Measurements from ENCODE around the gene PSME3IP1. TPM values are rescaled to one million over a fixed set of nuclear protein-coding genes. Genes with fewer than 3 reads are reported as not detected.
A peak's percentile ranks its signal among the peaks of the same experiment; 100 is the strongest.

PSME3IP1 gene
- total RNA-seq, 1 donor from 2014 or later: 94.4 TPM

- DNase-seq (ENCODE audit: extremely low spot score, unreplicated experiment): no peak
- Mint-ChIP-seq H3K27ac (no peak overlapping the region), H3K36me3 (peaks cover 10% of the 10 kb centered on the region), H3K4me1 (ENCODE audit: unreplicated experiment) (peaks cover 4% of the 10 kb centered on the region), H3K4me3 (no peak overlapping the region), H3K9me3 (no peaks in the 10 kb centered on the region), H3K27me3 (no peaks in the 10 kb centered on the region)
- TF ChIP-seq CTCF (conservative IDR thresholded peaks at IDR 0.05): no peak
Observed at GRCh38 chr16:57172721-57173290, 13.0 kb downstream of the PSME3IP1 start.

GRCh38 chr16:57169327-57169726 is 16.5 kb downstream of the PSME3IP1 start:
- Mint-ChIP-seq H3K4me1 (ENCODE audit: unreplicated experiment) (peaks cover 16% of the 10 kb centered on the region), H3K36me3 (peaks cover 16% of the 10 kb centered on the region), H3K9me3 (no peaks in the 10 kb centered on the region), H3K27ac (no peak overlapping the region), H3K27me3 (no peaks in the 10 kb centered on the region), H3K4me3 (no peak overlapping the region)
- TF ChIP-seq CTCF (conservative IDR thresholded peaks at IDR 0.05): no peak
- DNase-seq (ENCODE audit: extremely low spot score, unreplicated experiment): no peak

- Mint-ChIP-seq H3K27me3 (no peaks in the 10 kb centered on the region), H3K4me1 (ENCODE audit: unreplicated experiment) (peaks cover 16% of the 10 kb centered on the region), H3K27ac (no peak overlapping the region), H3K36me3 (peaks cover 21% of the 10 kb centered on the region), H3K9me3 (no peaks in the 10 kb centered on the region), H3K4me3 (no peak overlapping the region)
- no peak for DNase-seq (ENCODE audit: extremely low spot score, unreplicated experiment)
- TF ChIP-seq CTCF (conservative IDR thresholded peaks at IDR 0.05): peak; percentile 77
Observed at GRCh38 chr16:57167953-57168352, 17.9 kb downstream of the PSME3IP1 start.

GRCh38 chr16:57167538-57167937 is 18.3 kb downstream of the PSME3IP1 start:
- Mint-ChIP-seq H3K27me3 (no peaks in the 10 kb centered on the region), H3K36me3 (peaks cover 21% of the 10 kb centered on the region), H3K27ac (peak overlapping the region; percentile 68), H3K4me1 (ENCODE audit: unreplicated experiment) (peaks cover 16% of the 10 kb centered on the region), H3K4me3 (no peak overlapping the region), H3K9me3 (no peaks in the 10 kb centered on the region)
- no peak for TF ChIP-seq CTCF (conservative IDR thresholded peaks at IDR 0.05)
- no peak for DNase-seq (ENCODE audit: extremely low spot score, unreplicated experiment)

GRCh38 chr16:57166951-57167350 is 18.9 kb downstream of the PSME3IP1 start:
- H3K27me3 Mint-ChIP-seq: no peaks in the 10 kb centered on the region
- H3K4me1 Mint-ChIP-seq (ENCODE audit: unreplicated experiment): peaks cover 16% of the 10 kb centered on the region
- TF ChIP-seq CTCF (conservative IDR thresholded peaks at IDR 0.05): no peak
- peak overlapping the region; percentile 68 for H3K27ac Mint-ChIP-seq
- DNase-seq (ENCODE audit: extremely low spot score, unreplicated experiment): no peak
- no peak overlapping the region for H3K4me3 Mint-ChIP-seq
- peaks cover 21% of the 10 kb centered on the region for H3K36me3 Mint-ChIP-seq
- H3K9me3 Mint-ChIP-seq: no peaks in the 10 kb centered on the region

GRCh38 chr16:57166451-57166850 is 19.4 kb downstream of the PSME3IP1 start:
- H3K4me3 Mint-ChIP-seq: no peak overlapping the region
- peaks cover 16% of the 10 kb centered on the region for H3K4me1 Mint-ChIP-seq (ENCODE audit: unreplicated experiment)
- peak overlapping the region; percentile 68 for H3K27ac Mint-ChIP-seq
- H3K27me3 Mint-ChIP-seq: no peaks in the 10 kb centered on the region
- DNase-seq (ENCODE audit: extremely low spot score, unreplicated experiment): no peak
- H3K9me3 Mint-ChIP-seq: no peaks in the 10 kb centered on the region
- H3K36me3 Mint-ChIP-seq: peaks cover 18% of the 10 kb centered on the region
- TF ChIP-seq CTCF (conservative IDR thresholded peaks at IDR 0.05): no peak

Measured in type B pancreatic cell (in vitro differentiated cells).